GM12874 (cell line): ENCODE data around the gene TIGD6.

ENCODE experiments used
- TF ChIP-seq, protein P1 (sequence below): IDR thresholded peaks from 2 replicates; pipeline ENCODE4 v1.5.1; 2011; ENCODE audit warnings: low read depth, mild to moderate bottlenecking, control low read depth, low read length, moderate library complexity; ENCODE audit not compliant: insufficient read depth

The TIGD6 gene

DNA sequence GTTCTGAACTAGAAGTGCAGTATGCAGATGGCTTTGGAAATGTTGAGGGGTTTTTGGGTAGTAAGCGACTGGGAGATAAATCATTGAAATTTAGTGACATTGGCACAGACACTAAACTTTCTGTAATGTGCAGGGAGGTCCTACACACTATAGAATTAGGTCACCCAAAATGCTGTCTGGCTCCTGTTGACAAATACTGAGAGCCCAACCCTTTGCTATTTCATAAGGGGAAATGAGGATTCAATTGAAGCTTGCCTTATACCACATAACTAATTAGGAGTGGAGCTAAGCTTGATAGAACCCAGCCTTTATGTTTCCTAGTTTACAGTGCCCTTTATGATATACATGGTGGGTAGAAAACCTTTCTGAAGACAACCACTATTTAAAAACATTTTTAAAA lies 22.7 kb upstream of the TIGD6 start:
- TF ChIP-seq, protein P1, sequence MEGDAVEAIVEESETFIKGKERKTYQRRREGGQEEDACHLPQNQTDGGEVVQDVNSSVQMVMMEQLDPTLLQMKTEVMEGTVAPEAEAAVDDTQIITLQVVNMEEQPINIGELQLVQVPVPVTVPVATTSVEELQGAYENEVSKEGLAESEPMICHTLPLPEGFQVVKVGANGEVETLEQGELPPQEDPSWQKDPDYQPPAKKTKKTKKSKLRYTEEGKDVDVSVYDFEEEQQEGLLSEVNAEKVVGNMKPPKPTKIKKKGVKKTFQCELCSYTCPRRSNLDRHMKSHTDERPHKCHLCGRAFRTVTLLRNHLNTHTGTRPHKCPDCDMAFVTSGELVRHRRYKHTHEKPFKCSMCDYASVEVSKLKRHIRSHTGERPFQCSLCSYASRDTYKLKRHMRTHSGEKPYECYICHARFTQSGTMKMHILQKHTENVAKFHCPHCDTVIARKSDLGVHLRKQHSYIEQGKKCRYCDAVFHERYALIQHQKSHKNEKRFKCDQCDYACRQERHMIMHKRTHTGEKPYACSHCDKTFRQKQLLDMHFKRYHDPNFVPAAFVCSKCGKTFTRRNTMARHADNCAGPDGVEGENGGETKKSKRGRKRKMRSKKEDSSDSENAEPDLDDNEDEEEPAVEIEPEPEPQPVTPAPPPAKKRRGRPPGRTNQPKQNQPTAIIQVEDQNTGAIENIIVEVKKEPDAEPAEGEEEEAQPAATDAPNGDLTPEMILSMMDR: no peak

DNA sequence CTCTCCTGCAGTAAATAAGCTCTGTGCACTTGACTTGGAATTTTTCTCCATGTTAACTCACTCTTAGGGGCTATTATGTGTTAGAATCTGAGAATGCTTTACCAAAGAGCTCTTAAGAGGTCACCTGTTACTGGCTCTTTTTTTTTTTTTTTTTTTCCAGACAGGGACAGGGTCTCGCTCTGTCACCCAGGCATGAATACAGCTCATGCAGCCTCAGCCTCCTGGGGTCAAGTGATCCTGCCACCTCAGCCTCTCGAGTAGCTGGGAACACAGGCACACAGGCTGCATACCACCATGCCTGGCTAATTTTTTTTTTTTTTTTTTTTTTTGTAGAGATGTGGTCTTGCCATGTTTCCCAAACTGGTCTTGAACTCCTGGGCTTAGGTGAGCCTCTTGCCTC lies 22.2 kb upstream of the TIGD6 start:
- TF ChIP-seq, protein P1: no peak

DNA sequence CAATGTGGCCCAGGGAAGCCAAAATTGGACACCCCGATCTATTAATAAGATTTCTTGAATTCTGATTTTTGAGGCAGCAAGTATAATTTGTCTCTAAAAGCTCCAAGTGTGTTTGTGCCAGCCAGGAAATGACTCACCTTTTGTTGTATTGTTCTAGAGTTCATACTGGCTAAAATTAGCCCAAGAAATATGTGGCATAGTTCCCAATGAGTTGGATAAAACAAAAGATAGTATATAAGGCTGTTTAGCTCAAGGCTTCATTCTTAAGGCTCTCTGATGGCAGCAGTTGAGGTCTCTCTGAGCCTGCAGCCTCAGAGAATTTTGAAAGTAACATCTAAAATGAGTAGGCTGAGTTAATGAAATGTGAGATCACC lies 21.7 kb upstream of the TIGD6 start:
- TF ChIP-seq, protein P1: no peak

DNA sequence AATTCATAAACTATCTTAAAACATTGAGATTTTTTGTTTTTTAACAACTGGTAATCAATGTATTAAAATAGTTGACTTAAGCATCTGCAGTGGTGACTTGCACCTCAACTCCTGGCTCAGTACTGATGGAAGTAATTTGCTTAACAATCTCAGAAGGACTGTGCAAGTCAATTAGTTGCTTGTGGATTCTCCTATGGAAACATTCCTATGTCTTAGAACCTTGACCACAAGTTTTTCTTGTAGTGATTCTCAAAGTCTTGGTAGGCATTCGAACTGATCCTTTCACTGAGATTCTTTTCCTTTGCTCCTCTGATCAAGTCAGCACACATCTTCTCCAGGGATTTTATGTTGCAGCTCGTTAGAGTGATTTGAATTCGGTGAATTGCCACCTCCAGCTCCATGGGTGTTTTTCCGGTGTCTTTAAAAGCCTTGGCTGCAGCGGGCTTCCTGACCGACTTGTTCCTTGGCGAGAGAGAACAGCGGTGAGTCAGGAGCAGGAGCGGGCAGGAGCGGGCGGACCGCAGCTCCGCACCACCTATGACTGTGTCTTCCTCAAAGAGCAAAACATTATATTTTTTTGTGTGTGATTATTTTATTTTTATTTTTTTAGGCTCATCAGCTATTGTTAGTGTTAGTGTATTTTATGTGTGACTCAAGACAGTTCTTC lies 21.2 kb upstream of the TIGD6 start:
- TF ChIP-seq, protein P1: no peak

DNA sequence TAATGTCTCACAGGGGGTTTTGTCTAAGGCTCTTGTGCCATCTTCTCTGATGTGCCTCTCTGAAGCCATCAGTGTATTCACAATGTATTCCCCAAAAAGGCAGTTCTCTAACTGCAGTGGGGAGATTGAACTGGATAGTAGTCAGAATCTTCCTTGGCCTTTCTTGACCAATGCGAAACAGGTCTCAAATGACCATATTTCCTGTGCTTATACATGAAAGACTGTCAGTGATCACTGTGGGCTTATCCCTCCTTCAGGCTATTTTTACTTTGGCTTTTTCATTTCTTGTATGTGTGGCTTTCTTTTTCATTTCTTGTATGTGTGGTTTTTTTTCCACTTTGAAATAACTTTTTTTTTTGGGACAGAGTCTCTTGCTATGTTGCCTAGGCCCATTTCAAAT lies 19.8 kb upstream of the TIGD6 start:
- TF ChIP-seq, protein P1: no peak

DNA sequence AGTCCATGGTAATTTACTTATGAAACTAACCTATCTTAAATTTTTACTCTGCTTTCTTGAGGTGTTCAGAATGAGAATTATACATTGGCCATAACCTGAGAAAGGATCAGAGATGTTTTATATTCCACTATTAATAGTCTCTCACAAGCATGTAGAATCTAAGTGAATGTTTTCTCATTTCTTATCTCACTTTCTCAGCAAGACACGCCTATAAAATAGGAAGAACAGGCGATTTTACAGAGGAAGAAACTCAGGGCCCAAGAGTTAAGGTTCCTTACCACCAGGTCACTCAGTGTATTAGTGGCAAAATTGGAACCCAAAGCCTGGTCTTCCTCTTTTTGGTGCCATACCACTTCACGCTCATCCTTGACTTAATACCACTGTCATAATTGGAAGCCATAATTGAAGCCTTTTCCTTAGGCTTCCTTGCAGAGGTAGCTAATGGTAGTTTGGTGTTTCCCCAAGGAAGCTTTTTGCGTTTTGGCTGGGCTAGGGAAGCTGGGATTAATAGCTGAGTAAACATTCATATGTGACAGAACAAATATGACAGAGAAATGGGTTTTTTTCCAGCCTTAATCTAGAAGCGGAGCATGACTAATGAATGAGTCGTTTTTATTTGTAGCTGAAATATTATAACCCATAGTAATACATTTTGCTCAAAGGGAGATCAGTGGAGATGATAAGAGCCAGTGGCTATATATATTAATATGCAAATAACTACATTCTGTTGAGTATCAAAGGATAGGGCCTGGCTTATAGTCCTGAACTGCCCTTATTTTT lies 17.0 kb upstream of the TIGD6 start:
- TF ChIP-seq, protein P1: no peak

DNA sequence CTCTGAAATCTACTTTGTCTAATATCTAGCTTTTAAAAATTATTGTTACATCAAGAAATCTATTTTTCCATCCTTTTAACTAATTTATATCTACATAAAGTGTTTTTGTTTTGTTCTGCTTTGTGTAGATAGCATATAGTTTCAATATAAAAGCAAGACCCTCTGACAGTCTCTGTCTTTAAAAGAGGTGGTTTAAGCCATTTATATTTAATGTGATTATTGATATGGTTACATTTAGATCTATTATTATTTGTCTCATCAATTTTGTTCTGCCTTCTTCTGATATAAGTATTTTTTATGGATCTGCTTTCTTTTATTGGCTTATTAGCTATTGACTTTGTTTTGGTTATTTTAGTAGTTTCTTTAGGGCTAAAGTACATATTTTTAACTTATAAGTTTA lies 16.1 kb upstream of the TIGD6 start:
- TF ChIP-seq, protein P1: no peak
